ENCODE measurements around the gene DVL1.

DNA sequence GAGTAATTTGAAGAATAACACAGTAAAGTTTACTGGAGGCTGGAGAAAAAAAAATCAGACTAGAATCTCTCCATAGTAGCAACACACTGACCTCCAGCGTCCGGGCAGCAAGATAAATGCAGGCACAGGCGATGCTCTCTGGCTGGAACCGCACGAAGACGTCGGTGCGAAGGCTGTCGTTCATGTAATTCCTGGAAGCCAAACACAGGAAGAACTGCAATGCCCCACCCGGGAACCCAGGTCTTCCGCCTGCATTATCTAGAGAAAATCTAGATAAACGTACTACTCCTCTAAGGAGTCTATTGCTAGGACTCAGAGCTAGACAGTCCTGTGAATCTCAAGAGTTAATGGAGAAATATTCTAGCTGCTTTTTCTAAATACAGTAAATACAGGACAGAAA is 41.5 kb upstream of the DVL1 start:
- TF ChIP-seq, protein P1, sequence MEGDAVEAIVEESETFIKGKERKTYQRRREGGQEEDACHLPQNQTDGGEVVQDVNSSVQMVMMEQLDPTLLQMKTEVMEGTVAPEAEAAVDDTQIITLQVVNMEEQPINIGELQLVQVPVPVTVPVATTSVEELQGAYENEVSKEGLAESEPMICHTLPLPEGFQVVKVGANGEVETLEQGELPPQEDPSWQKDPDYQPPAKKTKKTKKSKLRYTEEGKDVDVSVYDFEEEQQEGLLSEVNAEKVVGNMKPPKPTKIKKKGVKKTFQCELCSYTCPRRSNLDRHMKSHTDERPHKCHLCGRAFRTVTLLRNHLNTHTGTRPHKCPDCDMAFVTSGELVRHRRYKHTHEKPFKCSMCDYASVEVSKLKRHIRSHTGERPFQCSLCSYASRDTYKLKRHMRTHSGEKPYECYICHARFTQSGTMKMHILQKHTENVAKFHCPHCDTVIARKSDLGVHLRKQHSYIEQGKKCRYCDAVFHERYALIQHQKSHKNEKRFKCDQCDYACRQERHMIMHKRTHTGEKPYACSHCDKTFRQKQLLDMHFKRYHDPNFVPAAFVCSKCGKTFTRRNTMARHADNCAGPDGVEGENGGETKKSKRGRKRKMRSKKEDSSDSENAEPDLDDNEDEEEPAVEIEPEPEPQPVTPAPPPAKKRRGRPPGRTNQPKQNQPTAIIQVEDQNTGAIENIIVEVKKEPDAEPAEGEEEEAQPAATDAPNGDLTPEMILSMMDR (IDR thresholded peaks at IDR 0.05; ENCODE audit: low read depth, low read length), result no peak
- TF ChIP-seq POLR2A (IDR thresholded peaks at IDR 0.05; ENCODE audit: extremely low read depth, insufficient read length), result no peak
- no peak for TF ChIP-seq MYC (IDR thresholded peaks at IDR 0.05; ENCODE audit: low read depth, low read length)

Measured in NB4 (cell line).